Measurements from ENCODE around the gene PARP1.

PARP1 gene

GRCh38 chr1:226414098-226414698 is 6.3 kb upstream of the PARP1 start:
- peak; percentile 55 for DNase-seq (ENCODE audit: low spot score)
- no peak overlapping the region for H3K4me3 ChIP-seq
- no peak overlapping the region for H3K27ac ChIP-seq
- TF ChIP-seq CTCF (IDR thresholded peaks at IDR 0.05) = no peak

GRCh38 chr1:226411619-226412018 is 3.7 kb upstream of the PARP1 start:
- DNase-seq (ENCODE audit: low spot score) = no peak
- no peak for TF ChIP-seq CTCF (IDR thresholded peaks at IDR 0.05)
- H3K27ac ChIP-seq = peak overlapping the region in 1 of 2 donors; percentile 27
- no peak overlapping the region for H3K4me3 ChIP-seq

GRCh38 chr1:226410958-226411357 is 3.1 kb upstream of the PARP1 start:
- Histone ChIP-seq H3K4me3 (no peak overlapping the region), H3K27ac (peak overlapping the region in 1 of 2 donors; percentile 27)
- TF ChIP-seq CTCF (IDR thresholded peaks at IDR 0.05) = no peak
- peak; percentile 38 for DNase-seq (ENCODE audit: low spot score)

- no peak for DNase-seq (ENCODE audit: low spot score)
- Histone ChIP-seq H3K27ac (no peak overlapping the region), H3K4me3 (no peak overlapping the region)
- TF ChIP-seq CTCF (IDR thresholded peaks at IDR 0.05) = no peak
Measured at GRCh38 chr1:226409392-226409791, 1.5 kb upstream of the PARP1 start.

- no peak for DNase-seq (ENCODE audit: low spot score)
- H3K27ac ChIP-seq = peak overlapping the region; percentile 51 to 86
- H3K4me3 ChIP-seq = peak overlapping the region; percentile 92
Measured at GRCh38 chr1:226408285-226409184, 642 bp upstream of the PARP1 start.

GRCh38 chr1:226407199-226407496 is 745 bp downstream of the PARP1 start:
- H3K27ac ChIP-seq = peak overlapping the region in 1 of 2 donors; percentile 86
- H3K4me3 ChIP-seq = peak overlapping the region; percentile 92
- no peak for DNase-seq (ENCODE audit: low spot score)
- TF ChIP-seq CTCF (IDR thresholded peaks at IDR 0.05) = no peak

More at GRCh38 chr1:226408285-226409184, 642 bp upstream of the PARP1 start:
- TF ChIP-seq CTCF (IDR thresholded peaks at IDR 0.05) = no peak

All from coronary artery (tissue), 2 donors.